GM12874 (cell line): Measurements from ENCODE around the gene SMIM11.
"Not testable (repeated sequence)": the region's sequence is repeated elsewhere in the genome, so short reads cannot be mapped to it uniquely, and the experiment has no call there.

Experiments used
- CTCF ChIP-seq: IDR thresholded peaks from 2 replicates; pipeline ENCODE4 v1.5.1; 2011; ENCODE audit warnings: low read depth, mild to moderate bottlenecking, control low read depth, low read length, moderate library complexity; ENCODE audit not compliant: insufficient read depth

Gene SMIM11

GRCh38 chr21:34363733-34364132, 11.6 kb upstream of the SMIM11 start, which contains the start of gene KCNE2:
TSS of gene KCNE2 (plus strand) at chr21:34364006. CDS start at chr21:34370479, 6,473 bp downstream.
- TF ChIP-seq CTCF: no peak

- TF ChIP-seq CTCF: no peak
Measured at GRCh38 chr21:34364921-34365320, 10.4 kb upstream of the SMIM11 start.

GRCh38 chr21:34365809-34366208, 9.5 kb upstream of the SMIM11 start:
- no peak for TF ChIP-seq CTCF

- peak; percentile 51; the same call in 1 of the 2 replicates for TF ChIP-seq CTCF
Measured at GRCh38 chr21:34367320-34367935, 7.9 kb upstream of the SMIM11 start.

- no peak for TF ChIP-seq CTCF
Measured at GRCh38 chr21:34369741-34370140, 5.6 kb upstream of the SMIM11 start.

GRCh38 chr21:34372321-34372720, 3.0 kb upstream of the SMIM11 start:
- no peak for TF ChIP-seq CTCF

- TF ChIP-seq CTCF: not testable (repeated sequence)
Measured at GRCh38 chr21:34423805-34424204, 48.5 kb downstream of the SMIM11 start, which contains the start of gene SMIM34. TSS of gene SMIM34 (minus strand) at chr21:34423951. CDS start at chr21:34423839, 112 bp downstream.
